22Rv1 (cell line): ENCODE measurements around the gene MAP3K4.

ENCODE experiments used
- H3K27ac ChIP-seq: fragments of 450-650 bp; 2 replicates; pipeline ENCODE4 v1.5.1; 2017
- ZFX ChIP-seq: fragments of 450-650 bp; IDR thresholded peaks from 2 replicates; pipeline ENCODE4 v1.6.1; 2017; ENCODE audit warnings: antibody characterized with exemption, borderline replicate concordance
- TF ChIP-seq, protein P1 (sequence below): fragments of 450-650 bp; IDR thresholded peaks from 2 replicates; pipeline ENCODE4 v1.5.1; 2017; ENCODE audit warnings: mild to moderate bottlenecking

The MAP3K4 gene

GRCh38 chr6:160952633-160953281, 38.8 kb upstream of the MAP3K4 start:
- TF ChIP-seq, protein P1, sequence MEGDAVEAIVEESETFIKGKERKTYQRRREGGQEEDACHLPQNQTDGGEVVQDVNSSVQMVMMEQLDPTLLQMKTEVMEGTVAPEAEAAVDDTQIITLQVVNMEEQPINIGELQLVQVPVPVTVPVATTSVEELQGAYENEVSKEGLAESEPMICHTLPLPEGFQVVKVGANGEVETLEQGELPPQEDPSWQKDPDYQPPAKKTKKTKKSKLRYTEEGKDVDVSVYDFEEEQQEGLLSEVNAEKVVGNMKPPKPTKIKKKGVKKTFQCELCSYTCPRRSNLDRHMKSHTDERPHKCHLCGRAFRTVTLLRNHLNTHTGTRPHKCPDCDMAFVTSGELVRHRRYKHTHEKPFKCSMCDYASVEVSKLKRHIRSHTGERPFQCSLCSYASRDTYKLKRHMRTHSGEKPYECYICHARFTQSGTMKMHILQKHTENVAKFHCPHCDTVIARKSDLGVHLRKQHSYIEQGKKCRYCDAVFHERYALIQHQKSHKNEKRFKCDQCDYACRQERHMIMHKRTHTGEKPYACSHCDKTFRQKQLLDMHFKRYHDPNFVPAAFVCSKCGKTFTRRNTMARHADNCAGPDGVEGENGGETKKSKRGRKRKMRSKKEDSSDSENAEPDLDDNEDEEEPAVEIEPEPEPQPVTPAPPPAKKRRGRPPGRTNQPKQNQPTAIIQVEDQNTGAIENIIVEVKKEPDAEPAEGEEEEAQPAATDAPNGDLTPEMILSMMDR: no peak
- no peak for TF ChIP-seq ZFX
- H3K27ac ChIP-seq: no peak overlapping the region

GRCh38 chr6:160955508-160956295, 35.9 kb upstream of the MAP3K4 start:
- TF ChIP-seq, protein P1: no peak
- TF ChIP-seq ZFX: no peak
- H3K27ac ChIP-seq: no peak overlapping the region

DNA sequence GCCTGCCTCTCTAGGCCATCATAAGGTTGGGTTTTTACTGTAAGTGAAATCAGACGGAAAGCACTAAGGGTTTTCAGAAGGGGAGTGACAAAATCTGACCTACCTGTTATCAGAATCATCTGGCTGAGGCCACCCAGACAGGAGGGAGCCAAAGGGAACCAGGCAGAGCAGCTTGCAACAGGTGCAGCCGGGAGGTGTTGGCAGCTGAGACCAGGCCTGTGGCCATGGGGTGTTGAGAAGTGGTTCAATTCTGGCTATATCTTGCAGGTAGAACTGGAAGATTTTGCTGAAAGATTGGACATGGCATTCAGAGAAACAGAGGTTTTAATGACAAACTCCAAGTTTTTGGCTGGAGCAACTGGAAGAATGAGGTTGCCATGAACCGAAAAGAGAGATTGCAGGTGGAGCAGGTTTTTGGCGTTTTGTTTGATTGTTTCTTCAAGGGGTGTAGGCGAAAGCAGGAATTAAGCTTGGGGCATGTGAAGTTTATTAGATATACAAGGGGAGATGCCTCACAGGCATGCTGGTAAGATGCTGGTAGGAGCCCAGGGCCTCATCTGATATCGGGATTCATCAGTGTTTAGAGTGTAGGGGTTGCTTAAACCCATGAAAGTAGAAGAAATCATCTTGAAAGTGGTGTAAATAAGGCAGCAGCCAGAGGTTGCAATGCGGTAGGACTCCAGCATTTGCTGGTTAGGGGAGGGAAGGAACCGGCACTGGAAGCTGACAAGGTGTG, 35.1 kb upstream of the MAP3K4 start:
- TF ChIP-seq ZFX: no peak
- TF ChIP-seq, protein P1: no peak
- no peak overlapping the region for H3K27ac ChIP-seq

GRCh38 chr6:160959726-160960435, 31.7 kb upstream of the MAP3K4 start:
- no peak overlapping the region for H3K27ac ChIP-seq
- TF ChIP-seq, protein P1: no peak
- TF ChIP-seq ZFX: no peak

GRCh38 chr6:160960839-160961238, 30.7 kb upstream of the MAP3K4 start:
- no peak for TF ChIP-seq ZFX
- TF ChIP-seq, protein P1: no peak
- H3K27ac ChIP-seq: no peak overlapping the region

GRCh38 chr6:160962835-160963623, 28.5 kb upstream of the MAP3K4 start:
- no peak overlapping the region for H3K27ac ChIP-seq
- TF ChIP-seq, protein P1: no peak
- no peak for TF ChIP-seq ZFX
